GM12892 (cell line): Measurements from ENCODE around the gene ICOS.

Experiments used
- POLR2A ChIP-seq: IDR thresholded peaks from 2 replicates; pipeline ENCODE4 v1.6.1; 2011; ENCODE audit warnings: low read depth, low read length, control low read depth
- POLR2AphosphoS5 ChIP-seq: IDR thresholded peaks from 2 replicates; pipeline ENCODE4 v1.6.1; 2011; ENCODE audit warnings: low read depth, low read length, control low read depth
- TAF1 ChIP-seq: IDR thresholded peaks from 2 replicates; pipeline ENCODE4 v1.6.1; 2011; ENCODE audit warnings: low read depth, mild to moderate bottlenecking, control low read depth, low read length, borderline replicate concordance

DNA sequence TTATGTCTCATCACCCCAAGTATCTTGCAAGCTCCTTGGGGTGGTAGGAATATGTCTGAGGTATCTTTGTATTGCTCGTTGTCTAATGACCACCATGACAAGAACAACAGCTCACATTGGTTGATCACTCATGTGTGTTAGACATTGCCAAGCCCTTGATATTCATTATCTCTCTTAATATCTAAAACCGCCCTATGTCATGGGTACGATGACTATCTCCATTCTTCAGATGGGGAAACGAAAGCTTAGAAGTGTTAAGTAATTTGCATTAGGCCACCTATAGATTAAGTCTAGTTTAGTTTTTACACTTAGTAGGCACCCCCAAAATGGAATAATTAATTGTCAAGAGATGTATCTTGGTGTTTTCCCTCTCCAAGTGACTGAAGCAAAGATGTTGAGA, 57.0 kb downstream of the ICOS start:
- TF ChIP-seq POLR2A: no peak
- no peak for TF ChIP-seq TAF1
- no peak for TF ChIP-seq POLR2AphosphoS5
